HEK293 (cell line): ENCODE results near the gene ZNF618.

Experiments used
- CTCF ChIA-PET: fragments of 350-600 bp; formaldehyde crosslinking; extraction: SDS; loops from one replicate; lab custom pipeline; 2021; ENCODE audit warnings: antibody characterized with exemption; lab: Yijun Ruan, JAX
- POLR2A ChIA-PET: fragments of 300-600 bp; formaldehyde crosslinking; extraction: SDS; loops from one replicate; lab custom pipeline; 2020; ENCODE audit warnings: antibody characterized with exemption, inconsistent platforms; lab: Yijun Ruan, JAX
- H3K27ac ChIP-seq: fragments of 200-500 bp; sonication (Bioruptor generic); 2 replicates; pipeline ENCODE4 v1.5.1; 2014; ENCODE audit warnings: low read depth, low read length, control low read depth, inconsistent platforms; ENCODE audit errors: extremely low read depth
- H3K36me3 ChIP-seq, 2 experiments: fragments of 200-500 bp in 1 of 2; sonication (Bioruptor generic) in 1 of 2; 1 replicate in 1 of 2; 2 replicates in 1 of 2; pipeline ENCODE4 v1.5.1; 2014 to 2017; ENCODE audit warnings: inconsistent platforms in 2 of 2, low read length in 2 of 2; ENCODE audit not compliant: control insufficient read depth in 2 of 2, insufficient read depth in 1 of 2
- H3K4me1 ChIP-seq: fragments of 200-500 bp; sonication (Bioruptor generic); 2 replicates; pipeline ENCODE4 v1.5.1; 2014; ENCODE audit warnings: mild to moderate bottlenecking, low read length, inconsistent platforms; ENCODE audit not compliant: control insufficient read depth, insufficient read depth
- H3K4me3 ChIP-seq: 2 replicates; pipeline ENCODE4 v1.5.1; 2011; ENCODE audit warnings: low read depth, mild to moderate bottlenecking, control low read depth, low read length, moderate library complexity
- H3K9me3 ChIP-seq: fragments of 200-500 bp; sonication (Bioruptor generic); 2 replicates; pipeline ENCODE4 v1.5.1; 2014; ENCODE audit warnings: low read depth, low read length, inconsistent platforms; ENCODE audit not compliant: control insufficient read depth, insufficient read depth
- BCL11B ChIP-seq: fragments of 450-650 bp; formaldehyde crosslinking; IDR thresholded peaks from 2 replicates; pipeline ENCODE4 v1.5.1; 2016; ENCODE audit warnings: low read depth, missing biosample characterization, missing genetic modification characterization
- FEZF1 ChIP-seq: fragments of 450-650 bp; formaldehyde crosslinking; IDR thresholded peaks from 2 replicates; pipeline ENCODE4 v1.5.1; 2016; ENCODE audit warnings: missing biosample characterization, missing genetic modification characterization
- SP3 ChIP-seq: fragments of 450-650 bp; formaldehyde crosslinking; IDR thresholded peaks from 2 replicates; pipeline ENCODE4 v1.5.1; 2016; ENCODE audit warnings: missing biosample characterization, missing genetic modification characterization
- WT1 ChIP-seq: fragments of 450-650 bp; formaldehyde crosslinking; IDR thresholded peaks from 2 replicates; pipeline ENCODE4 v1.5.1; 2016; ENCODE audit warnings: missing biosample characterization, missing genetic modification characterization
- ZFHX2 ChIP-seq: fragments of 450-650 bp; formaldehyde crosslinking; conservative IDR thresholded peaks from 2 replicates; pipeline ENCODE4 v1.5.1; 2016; ENCODE audit warnings: missing biosample characterization, missing genetic modification characterization
- ZNF155 ChIP-seq: fragments of 450-650 bp; formaldehyde crosslinking; IDR thresholded peaks from 2 replicates; pipeline ENCODE4 v1.5.1; 2016; ENCODE audit warnings: missing biosample characterization, missing genetic modification characterization
- ZNF157 ChIP-seq: fragments of 450-650 bp; formaldehyde crosslinking; IDR thresholded peaks from 2 replicates; pipeline ENCODE4 v1.5.1; 2016; ENCODE audit warnings: missing biosample characterization, missing genetic modification characterization
- ZNF16 ChIP-seq: fragments of 450-650 bp; formaldehyde crosslinking; IDR thresholded peaks from 2 replicates; pipeline ENCODE4 v1.5.1; 2016; ENCODE audit warnings: low read depth, missing biosample characterization, missing genetic modification characterization
- ZNF274 ChIP-seq, 2 experiments: fragments of 200-500 bp in 1 of 2; fragments of 450-650 bp in 1 of 2; sonication (Bioruptor generic) in 1 of 2; formaldehyde crosslinking in 1 of 2; IDR thresholded peaks; 2 replicates each; pipeline versions ENCODE4 v1.5.1 to v1.6.1; 2014 to 2016; ENCODE audit warnings: borderline replicate concordance in 1 of 2, inconsistent platforms in 1 of 2, low read length in 1 of 2, missing biosample characterization in 1 of 2, missing genetic modification characterization in 1 of 2
- ZNF366 ChIP-seq: fragments of 450-650 bp; formaldehyde crosslinking; conservative IDR thresholded peaks from 2 replicates; pipeline ENCODE4 v1.5.1; 2016; ENCODE audit warnings: missing biosample characterization, missing genetic modification characterization
- ZNF404 ChIP-seq: fragments of 450-650 bp; formaldehyde crosslinking; IDR thresholded peaks from 2 replicates; pipeline ENCODE4 v1.5.1; 2017; ENCODE audit warnings: missing biosample characterization, missing genetic modification characterization
- ZNF596 ChIP-seq: fragments of 450-650 bp; IDR thresholded peaks from 2 replicates; pipeline ENCODE4 v1.5.0; 2018; ENCODE audit warnings: missing biosample characterization, mild to moderate bottlenecking, missing genetic modification characterization, moderate library complexity
- ZNF610 ChIP-seq: fragments of 450-650 bp; formaldehyde crosslinking; IDR thresholded peaks from 2 replicates; pipeline ENCODE4 v1.5.1; 2016; ENCODE audit warnings: missing biosample characterization, missing genetic modification characterization, borderline replicate concordance
- ZNF654 ChIP-seq: fragments of 450-650 bp; formaldehyde crosslinking; IDR thresholded peaks from 2 replicates; pipeline ENCODE4 v1.5.1; 2016; ENCODE audit warnings: low read depth, missing biosample characterization, missing genetic modification characterization
- ZNF658 ChIP-seq: fragments of 450-650 bp; formaldehyde crosslinking; IDR thresholded peaks from 2 replicates; pipeline ENCODE4; 2016; ENCODE audit warnings: missing biosample characterization, missing genetic modification characterization
- TF ChIP-seq, protein P1 (sequence below): fragments of 450-650 bp; formaldehyde crosslinking; IDR thresholded peaks from 2 replicates; pipeline ENCODE4 v1.5.1; 2016; ENCODE audit warnings: missing biosample characterization, missing genetic modification characterization
- TF ChIP-seq, protein P2 (sequence below): sonication (generic); formaldehyde crosslinking; IDR thresholded peaks from 2 replicates; pipeline ENCODE4 v1.8.1; 2022; ENCODE audit warnings: mild to moderate bottlenecking, moderate library complexity, missing genetic modification reagents
- TF ChIP-seq, protein P3 (sequence below): fragments of 450-650 bp; formaldehyde crosslinking; conservative IDR thresholded peaks from 2 replicates; pipeline ENCODE4 v1.5.1; 2016; ENCODE audit warnings: low read depth, missing biosample characterization, missing genetic modification characterization

The ZNF618 gene

DNA sequence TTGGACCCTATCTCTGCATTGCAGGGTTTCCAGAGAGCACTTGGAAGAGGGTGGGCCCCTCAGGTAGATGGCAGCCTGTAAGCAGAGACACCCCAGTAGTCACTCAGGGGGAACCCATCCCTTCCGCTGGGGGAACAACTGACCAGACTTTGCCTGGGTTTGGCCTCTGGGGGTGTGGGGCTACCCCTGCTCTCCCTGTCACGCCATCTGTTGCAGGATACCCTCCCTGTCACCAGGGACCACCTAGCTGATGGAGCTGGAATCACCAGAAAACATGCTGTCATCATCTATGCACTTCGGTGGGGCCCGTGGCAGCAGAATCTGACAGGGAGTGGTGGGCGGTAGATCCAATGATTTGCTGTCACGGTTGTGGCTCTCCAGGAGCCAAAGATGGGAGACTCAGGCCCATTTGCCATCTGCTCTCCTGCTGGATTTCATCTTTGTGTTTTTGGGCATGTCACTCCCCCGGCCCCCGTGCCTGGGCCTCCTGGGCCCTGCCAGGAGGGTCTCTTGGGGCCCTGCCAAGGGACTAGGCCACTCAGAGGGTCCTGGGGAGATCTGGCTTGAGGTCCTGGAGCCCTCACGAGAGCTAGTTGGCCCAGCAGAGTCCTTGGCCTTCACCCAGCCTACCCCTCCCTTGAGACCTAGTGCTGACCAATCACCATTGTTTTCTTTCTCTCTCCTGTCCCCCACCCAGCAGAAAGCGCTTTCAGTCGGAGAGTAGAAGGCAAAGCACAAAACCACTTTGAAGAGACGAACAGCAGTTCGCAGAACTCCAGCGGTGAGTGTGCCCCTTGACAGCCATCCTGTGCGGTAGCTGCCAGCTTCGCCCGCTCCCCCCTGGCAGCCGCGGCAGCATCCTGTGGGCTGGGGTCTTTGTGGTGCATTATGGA is 156.1 kb downstream of the ZNF618 start:
- POLR2A ChIA-PET: no interaction called here
- CTCF ChIA-PET: interaction anchor here (0.7 to 1.6 kb wide), 8 partner anchors 51 to 350 kb away, joined by 3 to 6 read pairs (median 4); no protein-coding TSS in a partner anchor
- no peaks in the 10 kb centered on the region for H3K4me1 ChIP-seq
- H3K4me3 ChIP-seq: no peak overlapping the region
- no peaks in the 10 kb centered on the region for H3K9me3 ChIP-seq
- TF ChIP-seq ZNF366 (tag by site-specific recombination): no peak
- TF ChIP-seq ZNF155: no peak
- TF ChIP-seq BCL11B (tag by site-specific recombination): no peak
- TF ChIP-seq, protein P1, sequence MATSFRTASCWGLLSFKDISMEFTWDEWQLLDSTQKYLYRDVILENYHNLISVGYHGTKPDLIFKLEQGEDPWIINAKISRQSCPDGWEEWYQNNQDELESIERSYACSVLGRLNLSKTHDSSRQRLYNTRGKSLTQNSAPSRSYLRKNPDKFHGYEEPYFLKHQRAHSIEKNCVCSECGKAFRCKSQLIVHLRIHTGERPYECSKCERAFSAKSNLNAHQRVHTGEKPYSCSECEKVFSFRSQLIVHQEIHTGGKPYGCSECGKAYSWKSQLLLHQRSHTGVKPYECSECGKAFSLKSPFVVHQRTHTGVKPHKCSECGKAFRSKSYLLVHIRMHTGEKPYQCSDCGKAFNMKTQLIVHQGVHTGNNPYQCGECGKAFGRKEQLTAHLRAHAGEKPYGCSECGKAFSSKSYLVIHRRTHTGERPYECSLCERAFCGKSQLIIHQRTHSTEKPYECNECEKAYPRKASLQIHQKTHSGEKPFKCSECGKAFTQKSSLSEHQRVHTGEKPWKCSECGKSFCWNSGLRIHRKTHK (tag by site-specific recombination): no peak
- TF ChIP-seq WT1 (tag by site-specific recombination): no peak
- no peak for TF ChIP-seq ZNF610
- no peak for TF ChIP-seq FEZF1 (tag by site-specific recombination)
- H3K36me3 ChIP-seq: peaks cover 0 to 49% of the 10 kb centered on the region in 2 experiments; a peak in 1 of 3 replicates
- H3K27ac ChIP-seq: no peak overlapping the region

DNA sequence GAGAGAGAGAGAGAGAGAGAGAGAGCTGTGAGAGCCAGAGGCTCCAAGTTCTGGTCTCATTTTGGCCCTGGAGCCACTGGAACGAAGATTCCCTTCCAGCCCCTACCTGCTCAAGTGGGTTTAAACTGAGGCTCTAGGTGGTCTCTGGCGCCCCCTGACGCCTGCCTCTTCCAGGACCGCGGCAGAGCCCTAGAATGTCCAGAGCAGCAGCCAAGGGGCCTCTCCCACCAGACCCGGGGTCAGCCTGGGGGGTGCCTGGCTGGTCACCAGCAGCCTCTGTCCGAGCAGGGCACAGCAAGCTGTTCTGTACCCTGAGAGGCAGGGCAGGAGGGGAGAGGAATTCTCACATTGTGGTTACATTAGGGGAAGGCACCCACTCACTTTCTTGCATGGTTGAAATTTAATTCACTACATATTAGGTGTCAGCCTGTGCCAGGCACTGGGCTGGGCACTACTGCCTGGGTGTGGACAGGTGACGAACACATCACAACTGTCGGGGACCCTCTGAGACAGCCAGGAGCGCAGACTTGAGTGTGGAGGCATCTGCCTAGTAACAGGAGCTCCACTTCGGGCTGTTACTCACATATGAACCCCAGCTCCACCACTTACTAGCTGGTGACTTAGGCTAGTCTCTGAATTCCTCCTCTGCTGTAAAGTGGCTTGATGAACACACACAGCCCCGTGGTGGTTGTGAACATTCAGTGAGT is 157.4 kb downstream of the ZNF618 start:
- CTCF ChIA-PET: interaction anchor here (0.6 to 1.6 kb wide), 11 partner anchors 13 to 351 kb away, joined by 3 to 6 read pairs (median 4); no protein-coding TSS in a partner anchor
- Histone ChIP-seq H3K4me1 (no peaks in the 10 kb centered on the region), H3K9me3 (no peaks in the 10 kb centered on the region), H3K4me3 (no peak overlapping the region)
- TF ChIP-seq ZNF596 (tag by site-specific recombination): 0 out of 2 replicates have a peak, but pooled peaks have one; percentile 47
- TF ChIP-seq ZNF157 (tag by site-specific recombination): no peak
- TF ChIP-seq ZNF654 (tag by site-specific recombination): peak; percentile 28
- TF ChIP-seq, all 188 proteins: peak for 2
- Histone ChIP-seq H3K36me3 (peaks cover 0 to 51% of the 10 kb centered on the region in 2 experiments; a peak in 1 of 3 replicates), H3K27ac (no peak overlapping the region)
- POLR2A ChIA-PET: no interaction called here

DNA sequence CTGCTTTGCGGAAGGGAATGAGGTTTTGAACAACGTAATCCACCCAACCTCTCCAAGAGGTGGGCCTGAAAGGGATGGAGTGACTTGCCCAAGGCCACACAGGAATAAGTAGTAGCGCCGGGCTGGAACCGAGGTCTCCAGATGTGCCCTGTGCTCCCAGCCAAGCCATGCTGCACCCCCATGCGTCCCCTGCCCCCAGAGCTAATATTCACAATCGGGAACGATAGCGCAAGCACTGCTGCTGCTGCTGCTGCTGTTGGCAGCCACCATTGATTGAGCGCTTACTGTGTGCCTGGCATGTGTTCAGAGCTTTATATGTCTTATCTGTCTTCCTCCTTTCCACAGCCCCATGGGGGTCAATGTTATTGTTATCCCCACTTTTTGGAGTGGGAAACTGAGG is 158.1 kb downstream of the ZNF618 start:
- Histone ChIP-seq H3K4me1 (no peaks in the 10 kb centered on the region), H3K4me3 (no peak overlapping the region), H3K27ac (no peak overlapping the region), H3K9me3 (no peaks in the 10 kb centered on the region), H3K36me3 (peaks cover 0 to 52% of the 10 kb centered on the region in 2 experiments; a peak in 1 of 3 replicates)
- ChIA-PET POLR2A (no interaction called here), CTCF (interaction anchor here (0.6 to 1.6 kb wide), 5 partner anchors 13 to 352 kb away, joined by 3 to 5 read pairs (median 4); no protein-coding TSS in a partner anchor)
- TF ChIP-seq SP3 (tag by site-specific recombination) (no peak), ZFHX2 (tag by site-specific recombination) (no peak), ZNF404 (no peak), ZNF16 (tag by site-specific recombination) (no peak), ZNF274 (IDR thresholded peaks at IDR 0.05; ENCODE audit: low read length) (no peak), ZNF274 (tag by site-specific recombination; IDR thresholded peaks at IDR 0.05; ENCODE audit: borderline replicate concordance) (no peak), ZNF658 (tag by site-specific recombination) (no peak)
- TF ChIP-seq, protein P2, sequence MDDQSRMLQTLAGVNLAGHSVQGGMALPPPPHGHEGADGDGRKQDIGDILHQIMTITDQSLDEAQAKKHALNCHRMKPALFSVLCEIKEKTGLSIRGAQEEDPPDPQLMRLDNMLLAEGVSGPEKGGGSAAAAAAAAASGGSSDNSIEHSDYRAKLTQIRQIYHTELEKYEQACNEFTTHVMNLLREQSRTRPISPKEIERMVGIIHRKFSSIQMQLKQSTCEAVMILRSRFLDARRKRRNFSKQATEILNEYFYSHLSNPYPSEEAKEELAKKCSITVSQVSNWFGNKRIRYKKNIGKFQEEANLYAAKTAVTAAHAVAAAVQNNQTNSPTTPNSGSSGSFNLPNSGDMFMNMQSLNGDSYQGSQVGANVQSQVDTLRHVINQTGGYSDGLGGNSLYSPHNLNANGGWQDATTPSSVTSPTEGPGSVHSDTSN (CRISPR knock-in tag): no peak
- TF ChIP-seq, protein P3, sequence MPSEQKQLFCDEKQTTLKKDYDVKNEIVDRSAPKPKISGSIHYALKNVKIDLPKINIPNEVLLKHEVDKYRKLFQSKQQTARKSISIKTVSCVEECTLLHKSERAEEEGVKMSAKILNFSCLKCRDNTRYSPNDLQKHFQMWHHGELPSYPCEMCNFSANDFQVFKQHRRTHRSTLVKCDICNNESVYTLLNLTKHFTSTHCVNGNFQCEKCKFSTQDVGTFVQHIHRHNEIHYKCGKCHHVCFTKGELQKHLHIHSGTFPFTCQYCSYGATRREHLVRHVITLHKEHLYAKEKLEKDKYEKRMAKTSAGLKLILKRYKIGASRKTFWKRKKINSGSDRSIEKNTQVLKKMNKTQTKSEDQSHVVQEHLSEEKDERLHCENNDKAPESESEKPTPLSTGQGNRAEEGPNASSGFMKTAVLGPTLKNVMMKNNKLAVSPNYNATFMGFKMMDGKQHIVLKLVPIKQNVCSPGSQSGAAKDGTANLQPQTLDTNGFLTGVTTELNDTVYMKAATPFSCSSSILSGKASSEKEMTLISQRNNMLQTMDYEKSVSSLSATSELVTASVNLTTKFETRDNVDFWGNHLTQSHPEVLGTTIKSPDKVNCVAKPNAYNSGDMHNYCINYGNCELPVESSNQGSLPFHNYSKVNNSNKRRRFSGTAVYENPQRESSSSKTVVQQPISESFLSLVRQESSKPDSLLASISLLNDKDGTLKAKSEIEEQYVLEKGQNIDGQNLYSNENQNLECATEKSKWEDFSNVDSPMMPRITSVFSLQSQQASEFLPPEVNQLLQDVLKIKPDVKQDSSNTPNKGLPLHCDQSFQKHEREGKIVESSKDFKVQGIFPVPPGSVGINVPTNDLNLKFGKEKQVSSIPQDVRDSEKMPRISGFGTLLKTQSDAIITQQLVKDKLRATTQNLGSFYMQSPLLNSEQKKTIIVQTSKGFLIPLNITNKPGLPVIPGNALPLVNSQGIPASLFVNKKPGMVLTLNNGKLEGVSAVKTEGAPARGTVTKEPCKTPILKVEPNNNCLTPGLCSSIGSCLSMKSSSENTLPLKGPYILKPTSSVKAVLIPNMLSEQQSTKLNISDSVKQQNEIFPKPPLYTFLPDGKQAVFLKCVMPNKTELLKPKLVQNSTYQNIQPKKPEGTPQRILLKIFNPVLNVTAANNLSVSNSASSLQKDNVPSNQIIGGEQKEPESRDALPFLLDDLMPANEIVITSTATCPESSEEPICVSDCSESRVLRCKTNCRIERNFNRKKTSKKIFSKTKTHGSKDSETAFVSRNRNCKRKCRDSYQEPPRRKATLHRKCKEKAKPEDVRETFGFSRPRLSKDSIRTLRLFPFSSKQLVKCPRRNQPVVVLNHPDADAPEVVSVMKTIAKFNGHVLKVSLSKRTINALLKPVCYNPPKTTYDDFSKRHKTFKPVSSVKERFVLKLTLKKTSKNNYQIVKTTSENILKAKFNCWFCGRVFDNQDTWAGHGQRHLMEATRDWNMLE (tag by site-specific recombination): no peak
